ENCODE data around the gene IGFL4.

IGFL4 gene

GRCh38 chr19:46000491-46001246 lies 40.1 kb downstream of the IGFL4 start:
- peak; percentile 75 for DNase-seq (ENCODE audit: low read depth, low spot score)
- H3K4me3 ChIP-seq (ENCODE audit: low read length) = peak overlapping the region; percentile 39

GRCh38 chr19:45999653-46000121 lies 41.1 kb downstream of the IGFL4 start:
- no peak for DNase-seq (ENCODE audit: low read depth, low spot score)
- H3K4me3 ChIP-seq (ENCODE audit: low read length) = no peak overlapping the region

GRCh38 chr19:45998834-45999233 lies 42.0 kb downstream of the IGFL4 start:
- no peak for DNase-seq (ENCODE audit: low read depth, low spot score)
- H3K4me3 ChIP-seq (ENCODE audit: low read length) = no peak overlapping the region

GRCh38 chr19:45996933-45997332 lies 43.9 kb downstream of the IGFL4 start:
- H3K4me3 ChIP-seq (ENCODE audit: low read length) = no peak overlapping the region
- DNase-seq (ENCODE audit: low read depth, low spot score) = no peak

- peak overlapping the region; percentile 63 for H3K4me3 ChIP-seq (ENCODE audit: low read length)
- no peak for DNase-seq (ENCODE audit: low read depth, low spot score)
These were observed 45.0 kb downstream of the IGFL4 start for GRCh38 chr19:45995715-45996385.

- DNase-seq (ENCODE audit: low read depth, low spot score) = peak; percentile 100
These were observed 45.6 kb downstream of the IGFL4 start, which contains the start of gene CCDC61 for GRCh38 chr19:45994998-45995714. Gene CCDC61 (plus strand): TSS chr19:45995467. CDS start chr19:46003019, 7,552 bp downstream.

GRCh38 chr19:45994456-45994997 lies 46.3 kb downstream of the IGFL4 start:
- H3K4me3 ChIP-seq (ENCODE audit: low read length) = peak overlapping the region; percentile 52
- DNase-seq (ENCODE audit: low read depth, low spot score) = no peak

More at GRCh38 chr19:45994998-45995714, 45.6 kb downstream of the IGFL4 start, which contains the start of gene CCDC61:
- H3K4me3 ChIP-seq (ENCODE audit: low read length) = peak within 1 kb of the TSS; percentile 63

GRCh38 chr19:45990113-45990728 lies 50.6 kb downstream of the IGFL4 start:
- no peak overlapping the region for H3K4me3 ChIP-seq (ENCODE audit: low read length)
- no peak for DNase-seq (ENCODE audit: low read depth, low spot score)

Data from Jurkat, Clone E6-1 (cell line).